Measurements from ENCODE around the gene RNF144A. TPM values are rescaled to one million over a fixed set of nuclear protein-coding genes. Genes with fewer than 3 reads are reported as not detected.

Gene RNF144A
- total and polyA plus RNA-seq, 2 donors (not counting 3 experiments of a cell fraction or from before 2014, with no cell fraction given), result 9.7 to 28.8 TPM

- no peaks in the 10 kb centered on the region for H3K36me3 ChIP-seq (ENCODE audit: control insufficient read depth in 2 of 2, extremely low read depth in 1 of 2, insufficient read depth in 2 of 2, low read length in 2 of 2)
- no peak overlapping the region for H3K4me3 ChIP-seq (replicated peaks in 1 of 3; ENCODE audit: insufficient read depth in 1 of 3, low read depth in 1 of 3, low read length in 3 of 3)
- CTCF ChIA-PET, result interaction anchor here (0.8 to 1.7 kb wide), 5 partner anchors 10 to 33 kb away, joined by 3 to 8 read pairs (median 3); no protein-coding TSS in a partner anchor
- no peaks in the 10 kb centered on the region for H3K9me1 ChIP-seq (replicated peaks; ENCODE audit: control insufficient read depth, extremely low read depth, insufficient read depth, low read length)
- H2AFZ ChIP-seq (ENCODE audit: low read depth, low read length), result no peak overlapping the region
- H3K27ac ChIP-seq (ENCODE audit: insufficient read depth, low read depth, low read length), result no peak overlapping the region
- no peak overlapping the region for H3K4me2 ChIP-seq (ENCODE audit: insufficient read depth, low read length)
- DNase-seq (ENCODE audit: low read depth, low spot score) (no peak), FAIRE-seq (no peak)
- H3K9ac ChIP-seq (replicated peaks; ENCODE audit: extremely low read depth, insufficient read depth, low read length), result no peak overlapping the region
- no TSS peak for BruUV-seq (replicated peaks)
- no peaks in the 10 kb centered on the region for H3K4me1 ChIP-seq (ENCODE audit: control insufficient read depth, extremely low read depth, insufficient read depth, low read length)
- no peaks in the 10 kb centered on the region for H3K27me3 ChIP-seq (ENCODE audit: control insufficient read depth in 2 of 2, insufficient read depth in 2 of 2, low read length in 2 of 2)
- intact Hi-C loops (cut with micrococcal nuclease), result loop anchor here (2.0 kb wide), 1 partner anchor 17 kb away; no protein-coding TSS in a partner anchor
- no peaks in the 10 kb centered on the region for H3K79me2 ChIP-seq (ENCODE audit: control insufficient read depth, insufficient read depth, low read length)
- POLR2A ChIA-PET, result no interaction called here
- no peaks in the 10 kb centered on the region for H4K20me1 ChIP-seq (replicated peaks; ENCODE audit: control insufficient read depth, extremely low read depth, insufficient read depth, low read length)
- no peak for TF ChIP-seq FOS (IDR thresholded peaks at IDR 0.05; ENCODE audit: borderline replicate concordance, insufficient read depth, low read length)
- no peak for TF ChIP-seq POLR2A (IDR thresholded peaks at IDR 0.05; ENCODE audit: low read depth, low read length)
- TF ChIP-seq MAX (IDR thresholded peaks at IDR 0.05; ENCODE audit: insufficient read depth, insufficient read length), result no peak
- TF ChIP-seq EZH2 (IDR thresholded peaks at IDR 0.05; ENCODE audit: borderline replicate concordance, low read depth, low read length, severe bottlenecking), result no peak
- TF ChIP-seq CTCF (IDR thresholded peaks at IDR 0.05; ENCODE audit: extremely low read depth in 1 of 2, insufficient read depth in 1 of 2, low read depth in 1 of 2, low read length in 2 of 2), result no peak
- TF ChIP-seq GATA2 (IDR thresholded peaks at IDR 0.05; ENCODE audit: insufficient read depth, insufficient read length, low read depth, low read length), result no peak
- TF ChIP-seq JUN (IDR thresholded peaks at IDR 0.05; ENCODE audit: borderline replicate concordance, insufficient read depth, insufficient read length, low read depth), result no peak
- TF ChIP-seq MYC (IDR thresholded peaks at IDR 0.05; ENCODE audit: low read depth, low read length), result no peak
- TF ChIP-seq POLR2AphosphoS5 (IDR thresholded peaks at IDR 0.05; ENCODE audit: insufficient read depth, low read depth, low read length), result no peak
- H3K9me3 ChIP-seq (replicated peaks; ENCODE audit: control insufficient read depth, insufficient read depth, low read length), result no peaks in the 10 kb centered on the region
- dilution Hi-C loops (cut with MboI; ENCODE audit: extremely low pct_ligation_motif_present, low sequenced_read_pairs), result no loop called here
Observed at GRCh38 chr2:6929196-6929819, 12.1 kb downstream of the RNF144A start.

Measured in endothelial cell of umbilical vein (primary cell).